Measurements from ENCODE around the gene PCSK5. TPM values are rescaled to one million over a fixed set of nuclear protein-coding genes. Genes with fewer than 3 reads are reported as not detected.

PCSK5 gene
- total RNA-seq, 1 experiment from 2014 or later: 7.5 TPM

DNA sequence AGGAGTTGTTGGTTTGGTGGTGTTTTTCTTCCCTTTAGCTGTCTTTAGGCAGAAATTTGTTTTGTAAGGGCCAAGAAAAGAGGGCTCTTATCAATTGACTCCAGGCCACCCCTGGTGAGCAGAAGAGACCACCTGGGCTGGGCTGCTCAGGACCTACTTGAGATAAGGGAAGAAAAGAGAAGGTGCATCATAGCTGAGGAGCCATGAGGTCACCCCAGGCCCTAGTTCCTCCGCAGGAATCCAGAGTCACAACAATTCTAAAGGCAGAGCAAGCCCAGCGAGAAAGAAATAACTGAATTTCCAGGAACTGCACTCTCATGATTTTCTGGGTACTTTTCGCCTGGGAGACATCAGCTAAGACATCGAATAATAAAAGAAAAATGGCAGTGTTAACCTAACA, 468.9 kb downstream of the PCSK5 start:
- no peaks in the 10 kb centered on the region for H3K27me3 ChIP-seq (ENCODE audit: insufficient read depth, low read length)
- H3T11ph ChIP-seq (ENCODE audit: low read length): no peak overlapping the region
- no peak for DNase-seq
- H3K4me1 ChIP-seq (ENCODE audit: insufficient read depth, low read length): 0 out of 2 replicates have a peak, but pooled peaks cover under 1% of the 10 kb centered on the region
- H3K4ac ChIP-seq (ENCODE audit: low read depth, low read length): no peak overlapping the region
- TF ChIP-seq, protein P1, sequence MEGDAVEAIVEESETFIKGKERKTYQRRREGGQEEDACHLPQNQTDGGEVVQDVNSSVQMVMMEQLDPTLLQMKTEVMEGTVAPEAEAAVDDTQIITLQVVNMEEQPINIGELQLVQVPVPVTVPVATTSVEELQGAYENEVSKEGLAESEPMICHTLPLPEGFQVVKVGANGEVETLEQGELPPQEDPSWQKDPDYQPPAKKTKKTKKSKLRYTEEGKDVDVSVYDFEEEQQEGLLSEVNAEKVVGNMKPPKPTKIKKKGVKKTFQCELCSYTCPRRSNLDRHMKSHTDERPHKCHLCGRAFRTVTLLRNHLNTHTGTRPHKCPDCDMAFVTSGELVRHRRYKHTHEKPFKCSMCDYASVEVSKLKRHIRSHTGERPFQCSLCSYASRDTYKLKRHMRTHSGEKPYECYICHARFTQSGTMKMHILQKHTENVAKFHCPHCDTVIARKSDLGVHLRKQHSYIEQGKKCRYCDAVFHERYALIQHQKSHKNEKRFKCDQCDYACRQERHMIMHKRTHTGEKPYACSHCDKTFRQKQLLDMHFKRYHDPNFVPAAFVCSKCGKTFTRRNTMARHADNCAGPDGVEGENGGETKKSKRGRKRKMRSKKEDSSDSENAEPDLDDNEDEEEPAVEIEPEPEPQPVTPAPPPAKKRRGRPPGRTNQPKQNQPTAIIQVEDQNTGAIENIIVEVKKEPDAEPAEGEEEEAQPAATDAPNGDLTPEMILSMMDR (conservative IDR thresholded peaks at IDR 0.05): no peak
- no peak overlapping the region for H2BK120ac ChIP-seq (ENCODE audit: low read depth, low read length, poor library complexity, severe bottlenecking)
- H3K23ac ChIP-seq (ENCODE audit: insufficient read length, low read depth, low read length): no peak overlapping the region
- no peaks in the 10 kb centered on the region for H3K27me3 Mint-ChIP-seq (ENCODE audit: low read depth)
- no peaks in the 10 kb centered on the region for H3K79me2 ChIP-seq (ENCODE audit: insufficient read depth, low read length)
- no peak overlapping the region for H3K27ac ChIP-seq (ENCODE audit: insufficient read length, low read depth, low read length)
- no peaks in the 10 kb centered on the region for H3K9me3 Mint-ChIP-seq
- H2BK15ac ChIP-seq (ENCODE audit: low read depth, low read length): no peak overlapping the region
- no peak overlapping the region for H3K4me2 ChIP-seq (ENCODE audit: insufficient read depth, insufficient read length, low read length)
- H3K23me2 ChIP-seq (ENCODE audit: insufficient read length, low read depth, low read length, poor library complexity, severe bottlenecking): no peaks in the 10 kb centered on the region
- no peak overlapping the region for H2BK20ac ChIP-seq (ENCODE audit: low read depth, low read length, poor library complexity, severe bottlenecking)
- H3K14ac ChIP-seq (ENCODE audit: insufficient read depth, low read length): no peak overlapping the region
- no peak overlapping the region for H2BK12ac ChIP-seq (ENCODE audit: insufficient read length, low read depth, low read length)
- no CpG with 5 or more reads among the region's 4 CpGs for WGBS (ENCODE audit: extremely low coverage, insufficient read length, low lambda C conversion rate)
- H4K5ac ChIP-seq (ENCODE audit: insufficient read length, low read depth, low read length): no peak overlapping the region
- H3K9ac ChIP-seq (ENCODE audit: extremely low read depth, insufficient read length, low read length): no peak overlapping the region
- H3K4me3 Mint-ChIP-seq: no peak overlapping the region
- H2BK5ac ChIP-seq (ENCODE audit: insufficient read length, low read length): no peak overlapping the region
- H3K56ac ChIP-seq (ENCODE audit: insufficient read length, low read depth, low read length): no peak overlapping the region
- H3K4me1 Mint-ChIP-seq: peaks cover 1 to 3% of the 10 kb centered on the region in 2 experiments
- H3K27ac Mint-ChIP-seq: no peak overlapping the region
- H4K8ac ChIP-seq (replicated peaks; ENCODE audit: insufficient read length, low read depth, low read length): no peak overlapping the region
- no peaks in the 10 kb centered on the region for H4K20me1 ChIP-seq (ENCODE audit: control insufficient read depth, insufficient read depth, insufficient read length)
- H3K79me1 ChIP-seq (ENCODE audit: insufficient read depth, low read depth, low read length, poor library complexity, severe bottlenecking): no peaks in the 10 kb centered on the region
- no peak overlapping the region for H4K91ac ChIP-seq (ENCODE audit: insufficient read length, low read depth, low read length)
- H3K9me3 ChIP-seq (ENCODE audit: control insufficient read depth, low read depth, low read length): no peaks in the 10 kb centered on the region
- no peak overlapping the region for H2AFZ ChIP-seq (ENCODE audit: low read length)
- H3K18ac ChIP-seq (ENCODE audit: insufficient read length, low read depth, low read length): no peak overlapping the region
- no peaks in the 10 kb centered on the region for H3K36me3 Mint-ChIP-seq (ENCODE audit: insufficient read depth in 1 of 3, low read depth in 3 of 3)
- no peak overlapping the region for H2AK5ac ChIP-seq (ENCODE audit: insufficient read length, low read length)

All from H9 (cell line).